ENCODE results near the gene TARS3. TPM values are rescaled to one million over a fixed set of nuclear protein-coding genes. Genes with fewer than 3 reads are reported as not detected.
A peak's percentile ranks its signal among the peaks of the same experiment; 100 is the strongest.
"Not testable (repeated sequence)": the region's sequence is repeated elsewhere in the genome, so short reads cannot be mapped to it uniquely, and the experiment has no call there.

The TARS3 gene
- total RNA-seq, 1 experiment from 2014 or later, result 14.1 TPM

GRCh38 chr15:101654624-101655337 is 69.5 kb downstream of the TARS3 start:
- not testable (repeated sequence) for DNase-seq

More at GRCh38 chr15:101654624-101655337, 69.5 kb downstream of the TARS3 start:
- H4K91ac ChIP-seq (ENCODE audit: insufficient read length, low read depth, low read length); H2BK120ac ChIP-seq (ENCODE audit: low read depth, low read length, poor library complexity, severe bottlenecking); H3K79me1 ChIP-seq (ENCODE audit: insufficient read depth, low read depth, low read length, poor library complexity, severe bottlenecking); H3K4me1 ChIP-seq (ENCODE audit: insufficient read depth, low read length); H3K14ac ChIP-seq (ENCODE audit: insufficient read depth, low read length); H4K5ac ChIP-seq (ENCODE audit: insufficient read length, low read depth, low read length); H2BK5ac ChIP-seq (ENCODE audit: insufficient read length, low read length); H3K27me3 ChIP-seq (ENCODE audit: insufficient read depth, low read length); H4K8ac ChIP-seq (replicated peaks; ENCODE audit: insufficient read length, low read depth, low read length); H3K23ac ChIP-seq (ENCODE audit: insufficient read length, low read depth, low read length); H3K27ac ChIP-seq (ENCODE audit: insufficient read length, low read depth, low read length); H3K9me3 Mint-ChIP-seq; H3K9ac ChIP-seq (ENCODE audit: extremely low read depth, insufficient read length, low read length); H2BK12ac ChIP-seq (ENCODE audit: insufficient read length, low read depth, low read length); H4K20me1 ChIP-seq (ENCODE audit: control insufficient read depth, insufficient read depth, insufficient read length); H3T11ph ChIP-seq (ENCODE audit: low read length); H3K4me2 ChIP-seq (ENCODE audit: insufficient read depth, insufficient read length, low read length); H2AFZ ChIP-seq (ENCODE audit: low read length); H3K18ac ChIP-seq (ENCODE audit: insufficient read length, low read depth, low read length); H3K56ac ChIP-seq (ENCODE audit: insufficient read length, low read depth, low read length); H3K27ac Mint-ChIP-seq; H3K9me3 ChIP-seq (ENCODE audit: control insufficient read depth, low read depth, low read length); H3K4ac ChIP-seq (ENCODE audit: low read depth, low read length); H2BK20ac ChIP-seq (ENCODE audit: low read depth, low read length, poor library complexity, severe bottlenecking); H3K27me3 Mint-ChIP-seq (ENCODE audit: low read depth); H3K79me2 ChIP-seq (ENCODE audit: insufficient read depth, low read length); H3K23me2 ChIP-seq (ENCODE audit: insufficient read length, low read depth, low read length, poor library complexity, severe bottlenecking); H2BK15ac ChIP-seq (ENCODE audit: low read depth, low read length); H2AK5ac ChIP-seq (ENCODE audit: insufficient read length, low read length): not testable (repeated sequence)
- peak; percentile 51 for TF ChIP-seq CTCF (conservative IDR thresholded peaks at IDR 0.05)
- no CpG with 5 or more reads among the region's 10 CpGs for WGBS (ENCODE audit: extremely low coverage, insufficient read length, low lambda C conversion rate)
- peaks cover 4 to 23% (median 9%) of the 10 kb centered on the region in 3 experiments; a peak in 5 of 7 replicates for H3K36me3 Mint-ChIP-seq (ENCODE audit: insufficient read depth in 1 of 3, low read depth in 3 of 3)
- peaks cover 11 to 13% of the 10 kb centered on the region in 2 experiments for H3K4me1 Mint-ChIP-seq
- H3K4me3 Mint-ChIP-seq, result peak overlapping the region in 1 of 2 experiments; percentile 32; a peak in 1 of 5 replicates
